CD4-positive, alpha-beta T cell treated with Interleukin-2 at 100 ng/mL for 4 hours (primary cell): ENCODE results near the gene NEB.

Experiments used
- DNase-seq: peaks from one replicate; pipeline ENCODE4 v3.0.0-alpha.2; 2020; ENCODE audit warnings: low spot score

Gene NEB, protein sequence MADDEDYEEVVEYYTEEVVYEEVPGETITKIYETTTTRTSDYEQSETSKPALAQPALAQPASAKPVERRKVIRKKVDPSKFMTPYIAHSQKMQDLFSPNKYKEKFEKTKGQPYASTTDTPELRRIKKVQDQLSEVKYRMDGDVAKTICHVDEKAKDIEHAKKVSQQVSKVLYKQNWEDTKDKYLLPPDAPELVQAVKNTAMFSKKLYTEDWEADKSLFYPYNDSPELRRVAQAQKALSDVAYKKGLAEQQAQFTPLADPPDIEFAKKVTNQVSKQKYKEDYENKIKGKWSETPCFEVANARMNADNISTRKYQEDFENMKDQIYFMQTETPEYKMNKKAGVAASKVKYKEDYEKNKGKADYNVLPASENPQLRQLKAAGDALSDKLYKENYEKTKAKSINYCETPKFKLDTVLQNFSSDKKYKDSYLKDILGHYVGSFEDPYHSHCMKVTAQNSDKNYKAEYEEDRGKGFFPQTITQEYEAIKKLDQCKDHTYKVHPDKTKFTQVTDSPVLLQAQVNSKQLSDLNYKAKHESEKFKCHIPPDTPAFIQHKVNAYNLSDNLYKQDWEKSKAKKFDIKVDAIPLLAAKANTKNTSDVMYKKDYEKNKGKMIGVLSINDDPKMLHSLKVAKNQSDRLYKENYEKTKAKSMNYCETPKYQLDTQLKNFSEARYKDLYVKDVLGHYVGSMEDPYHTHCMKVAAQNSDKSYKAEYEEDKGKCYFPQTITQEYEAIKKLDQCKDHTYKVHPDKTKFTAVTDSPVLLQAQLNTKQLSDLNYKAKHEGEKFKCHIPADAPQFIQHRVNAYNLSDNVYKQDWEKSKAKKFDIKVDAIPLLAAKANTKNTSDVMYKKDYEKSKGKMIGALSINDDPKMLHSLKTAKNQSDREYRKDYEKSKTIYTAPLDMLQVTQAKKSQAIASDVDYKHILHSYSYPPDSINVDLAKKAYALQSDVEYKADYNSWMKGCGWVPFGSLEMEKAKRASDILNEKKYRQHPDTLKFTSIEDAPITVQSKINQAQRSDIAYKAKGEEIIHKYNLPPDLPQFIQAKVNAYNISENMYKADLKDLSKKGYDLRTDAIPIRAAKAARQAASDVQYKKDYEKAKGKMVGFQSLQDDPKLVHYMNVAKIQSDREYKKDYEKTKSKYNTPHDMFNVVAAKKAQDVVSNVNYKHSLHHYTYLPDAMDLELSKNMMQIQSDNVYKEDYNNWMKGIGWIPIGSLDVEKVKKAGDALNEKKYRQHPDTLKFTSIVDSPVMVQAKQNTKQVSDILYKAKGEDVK (N-terminal part only)

DNA sequence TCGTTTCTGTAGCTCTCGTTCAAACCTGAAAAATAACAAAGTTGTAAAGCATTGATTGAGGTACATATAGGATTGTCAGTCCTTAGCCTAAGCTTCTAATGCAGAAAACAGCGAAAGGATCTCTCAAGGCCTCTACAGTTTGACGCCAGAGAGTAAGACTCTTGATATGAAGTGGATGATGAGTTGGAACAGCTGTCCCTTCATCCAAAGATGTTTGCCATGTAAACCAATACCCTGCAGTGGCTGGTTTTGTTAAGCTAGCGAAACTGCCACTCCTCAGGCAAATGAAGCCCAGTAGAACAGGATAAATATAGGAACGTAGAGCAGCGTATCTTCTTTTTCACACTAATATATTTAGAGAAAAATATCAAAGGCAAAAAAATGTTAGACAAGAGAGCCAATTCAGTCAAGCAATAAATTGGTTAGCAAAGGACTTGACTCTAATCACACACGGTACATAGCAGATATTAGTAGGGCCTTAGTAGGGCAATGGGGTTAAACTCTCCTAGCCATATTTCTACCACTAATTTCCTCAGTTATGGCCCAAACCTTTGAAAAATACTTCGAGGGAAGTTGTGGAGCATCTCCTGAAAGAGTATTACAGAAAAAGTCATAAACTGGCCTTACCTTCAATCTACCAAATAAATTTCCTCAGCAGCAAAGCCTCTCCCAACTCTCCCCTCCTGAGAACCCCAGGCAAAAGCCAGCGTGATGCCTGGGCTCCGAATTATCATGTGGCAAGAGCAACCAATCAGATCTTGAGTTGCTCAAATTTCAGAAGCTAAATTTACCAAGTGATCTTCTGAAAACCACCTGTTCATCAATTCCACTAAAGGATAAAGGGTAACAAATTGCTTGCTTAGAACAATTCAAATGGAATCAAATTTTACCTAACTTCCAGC is at the start of gene NEB:
Gene NEB, minus strand, starts transcription at position 706 of the 902 bp plus-strand sequence. CDS start 1,320 bp downstream, outside the sequence.
- no peak for DNase-seq

DNA sequence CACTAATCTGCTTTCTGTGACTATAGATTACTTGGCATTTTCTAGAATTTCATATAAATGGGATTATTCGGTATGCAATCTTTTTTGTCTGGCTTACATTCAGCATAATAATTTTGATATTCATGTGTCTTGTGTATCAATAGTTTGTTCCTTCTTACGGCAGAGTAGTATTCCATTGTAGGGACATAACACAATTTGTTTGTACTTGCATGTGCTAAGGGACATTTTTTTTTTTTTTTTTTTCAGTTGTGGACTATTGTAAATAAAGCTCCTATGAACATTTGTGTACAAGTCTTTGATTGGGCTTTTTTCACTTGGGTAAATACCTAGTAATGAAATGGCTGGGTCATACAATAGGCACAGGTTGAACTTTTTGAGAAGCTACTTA is 48.9 kb upstream of the NEB start:
- DNase-seq: no peak

DNA sequence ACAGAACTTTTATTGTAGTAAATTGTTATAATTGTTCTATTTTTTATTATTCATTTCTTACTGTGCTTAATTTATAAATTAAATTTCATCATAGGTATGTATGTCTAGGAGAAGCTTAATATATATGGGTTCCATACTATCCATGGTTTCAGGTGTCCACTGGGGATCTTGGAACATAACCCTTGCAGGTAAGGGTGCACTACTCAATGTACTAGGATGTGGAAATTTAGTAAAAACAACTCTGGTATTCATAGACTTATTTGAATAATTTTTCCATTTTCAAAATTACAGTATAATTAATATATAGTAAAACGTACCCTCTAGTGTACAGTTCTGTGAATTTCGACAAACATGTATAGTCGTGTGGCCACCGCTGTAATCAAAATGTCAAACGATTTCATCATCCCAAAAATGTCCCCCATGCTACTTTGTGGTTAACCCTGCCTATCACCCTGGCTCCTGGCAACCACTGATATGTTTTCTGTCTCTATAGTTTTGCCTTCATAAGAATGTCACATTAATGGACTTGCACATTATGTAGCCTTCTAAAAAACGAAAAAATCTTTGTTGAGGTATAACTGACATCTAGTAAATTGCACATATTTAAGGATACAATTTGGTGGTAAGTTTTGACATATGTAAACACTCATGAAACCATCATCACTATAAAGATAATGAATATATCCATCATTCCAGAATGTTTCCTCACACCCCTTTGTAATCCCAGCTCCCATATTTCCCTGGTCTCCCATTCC is 48.3 kb upstream of the NEB start:
- no peak for DNase-seq

DNA sequence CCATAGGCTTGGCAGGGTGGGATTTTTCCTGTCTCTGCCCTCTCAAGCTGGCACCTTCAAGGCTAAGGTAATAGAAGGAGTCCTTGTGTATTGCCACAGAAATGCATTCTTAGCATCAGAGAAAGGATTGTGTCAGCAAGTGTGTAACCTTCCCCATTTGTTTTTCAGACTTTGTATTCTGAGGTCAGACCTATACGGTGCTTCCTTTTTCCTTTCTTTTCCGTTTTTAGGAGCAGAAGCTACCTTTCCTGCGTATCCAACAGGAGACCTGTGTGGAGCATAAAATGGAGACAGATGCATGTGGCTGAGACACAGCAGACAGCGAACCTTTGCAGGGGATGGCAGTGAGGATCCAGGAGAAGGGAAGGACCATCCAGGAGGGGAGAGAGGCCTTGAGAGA is 47.4 kb upstream of the NEB start:
- DNase-seq: no peak

DNA sequence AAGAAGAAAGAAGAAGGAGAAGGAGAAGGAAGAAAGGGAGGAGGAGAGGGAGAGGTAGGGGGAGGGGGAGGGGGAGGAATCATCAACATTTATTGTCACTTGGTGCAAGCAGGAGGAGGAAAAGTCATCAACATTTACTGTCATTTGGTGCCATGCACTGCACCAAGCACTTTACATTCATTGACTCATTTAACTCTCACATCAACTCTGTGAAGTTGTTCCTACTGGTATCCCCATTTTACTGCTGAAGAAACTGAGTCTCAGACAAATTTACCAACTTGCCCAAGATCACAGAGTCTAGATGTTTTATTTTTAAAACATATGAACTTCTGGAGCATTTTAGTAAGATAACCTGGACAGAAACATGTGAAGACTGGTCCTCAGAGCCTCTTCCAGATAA is 46.7 kb upstream of the NEB start:
- no peak for DNase-seq

DNA sequence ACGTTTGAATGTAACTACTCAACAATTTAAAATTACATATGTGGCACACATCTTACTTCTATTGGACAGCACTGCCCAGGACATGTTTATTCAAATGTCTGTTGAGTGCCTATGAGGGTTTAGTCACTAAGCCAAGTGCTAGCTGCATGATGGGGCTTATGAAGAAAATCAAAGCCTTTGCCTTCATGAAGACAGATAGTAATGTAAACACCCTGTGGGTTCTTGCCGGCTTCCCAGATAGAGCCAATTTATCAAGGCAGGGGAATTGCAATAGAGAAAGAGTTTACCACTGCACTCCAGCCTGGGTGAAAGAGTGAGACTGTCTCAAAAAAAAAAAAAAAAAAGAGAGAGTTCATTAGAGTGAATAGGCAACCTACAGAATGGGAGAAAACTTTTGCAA is 43.7 kb upstream of the NEB start:
- DNase-seq: no peak

DNA sequence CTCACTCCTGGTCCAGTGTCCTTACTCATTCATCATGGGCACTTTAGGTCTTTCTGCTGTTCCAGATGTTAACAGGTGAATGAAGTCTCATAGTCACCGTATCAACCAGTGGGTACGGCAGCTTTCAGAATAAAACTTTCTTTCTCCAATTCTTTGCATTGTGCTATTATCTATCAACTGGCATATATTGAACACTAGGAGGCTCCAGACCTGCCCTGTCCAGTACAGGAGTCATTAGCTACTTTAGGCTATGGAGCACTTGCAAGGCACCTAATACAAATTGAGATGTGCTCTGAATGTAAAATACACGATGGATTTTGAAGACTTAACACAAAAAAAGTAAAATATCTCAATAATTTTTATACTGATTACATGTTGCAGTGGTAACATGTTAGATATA is 43.2 kb upstream of the NEB start:
- DNase-seq: no peak

DNA sequence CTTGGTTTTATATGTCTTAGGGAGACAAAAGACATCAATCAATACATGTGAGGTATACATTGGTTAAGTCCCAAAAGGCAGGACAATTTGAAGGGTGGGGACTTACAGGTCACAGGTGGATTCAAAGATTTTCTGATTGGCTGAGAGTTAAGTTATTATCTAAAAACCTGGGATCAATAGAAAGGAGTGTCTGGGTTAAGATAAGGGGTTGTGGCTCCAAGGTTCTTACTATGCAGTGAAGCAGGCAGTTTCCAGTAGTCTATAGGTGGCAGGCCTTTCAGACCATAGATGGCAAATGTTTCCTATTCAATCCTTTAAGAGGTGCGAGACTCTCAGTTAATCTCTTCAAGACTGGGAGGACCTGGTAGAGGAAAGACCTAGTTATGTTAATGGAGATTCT is 42.1 kb upstream of the NEB start:
- DNase-seq: no peak

DNA sequence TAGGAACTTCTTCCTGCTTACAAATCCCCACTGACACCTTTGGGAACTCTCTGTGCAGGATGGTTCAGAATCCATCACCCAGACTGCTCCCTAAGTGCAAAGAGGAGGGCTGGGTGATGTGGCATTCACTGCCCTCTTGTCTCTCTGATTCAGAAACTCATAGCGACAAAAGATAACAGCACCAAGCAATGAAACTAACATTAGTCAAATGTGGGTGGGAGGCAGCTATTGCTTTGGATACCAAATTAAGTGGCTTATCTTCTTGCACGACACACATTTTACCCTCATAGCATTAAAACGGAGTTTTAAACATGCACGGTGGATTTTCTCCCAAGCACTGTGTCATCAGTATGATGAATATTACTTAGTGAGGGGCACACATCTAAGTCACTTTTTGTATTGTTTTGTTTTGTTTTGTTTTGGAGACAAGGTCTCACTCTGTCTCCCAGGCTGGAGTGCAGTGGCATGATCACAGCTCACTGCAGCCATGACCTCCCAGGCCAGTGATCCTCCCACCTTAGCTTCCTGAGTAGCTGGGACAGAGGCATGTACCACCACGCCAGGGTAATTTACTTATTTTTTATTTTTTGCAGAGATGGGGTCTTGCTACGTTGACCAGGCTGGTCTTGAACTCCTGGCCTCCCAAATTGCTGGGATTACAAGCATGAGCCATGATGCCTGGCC is 40.9 kb upstream of the NEB start:
- no peak for DNase-seq

DNA sequence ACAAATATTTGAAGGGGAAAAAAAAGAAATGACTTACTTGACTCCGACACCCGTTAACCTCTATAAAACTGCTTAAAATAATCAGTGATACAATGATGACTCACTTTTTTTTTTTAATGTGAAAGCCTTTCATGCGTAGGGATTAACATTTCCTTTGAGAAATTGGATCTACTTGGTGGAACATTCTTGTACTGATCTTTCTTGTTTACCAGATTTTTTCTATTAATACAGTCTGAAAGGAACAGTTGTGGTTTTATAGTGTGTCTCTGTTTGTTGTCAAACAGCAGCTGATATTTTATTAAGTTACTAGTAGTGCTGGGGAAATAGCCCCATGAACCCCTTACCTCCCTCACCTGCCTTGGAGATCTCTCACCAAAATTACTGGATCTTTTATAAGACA is 40.2 kb upstream of the NEB start:
- no peak for DNase-seq

DNA sequence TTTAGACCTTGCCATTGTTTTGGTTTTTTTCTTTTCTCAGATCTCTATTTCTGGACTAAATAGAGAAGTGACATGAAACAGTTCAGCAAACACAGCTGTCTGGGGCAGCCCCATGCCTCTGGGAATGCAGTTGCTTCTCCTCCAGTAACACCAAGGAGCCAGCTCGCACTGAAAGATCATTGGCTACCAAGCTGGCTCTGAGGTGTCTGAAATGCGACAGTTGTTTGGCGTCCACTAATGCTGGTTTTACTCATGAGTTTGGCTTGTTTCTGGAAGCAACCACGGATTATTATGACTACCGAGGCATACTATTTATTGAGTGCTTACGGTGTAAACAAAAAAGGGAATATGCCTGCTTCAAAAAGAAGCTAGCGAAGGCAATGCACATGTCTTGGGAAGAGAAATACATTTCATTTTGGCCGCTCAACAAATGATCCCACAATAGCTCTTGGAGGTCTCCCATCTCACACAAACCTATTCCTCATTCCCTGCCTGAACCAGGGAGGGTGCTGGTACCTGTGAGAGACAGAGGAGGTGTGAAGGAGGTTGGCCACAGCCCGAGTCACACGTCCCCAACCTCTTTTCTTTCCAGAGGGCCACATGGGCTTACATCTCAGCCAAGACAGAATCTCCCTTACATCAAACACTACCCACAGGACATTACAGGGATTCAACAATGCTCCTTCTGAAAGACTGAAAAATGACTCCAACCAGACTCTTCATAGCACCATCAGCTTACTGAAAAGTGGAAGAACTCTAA is 37.5 kb upstream of the NEB start:
- DNase-seq: no peak

DNA sequence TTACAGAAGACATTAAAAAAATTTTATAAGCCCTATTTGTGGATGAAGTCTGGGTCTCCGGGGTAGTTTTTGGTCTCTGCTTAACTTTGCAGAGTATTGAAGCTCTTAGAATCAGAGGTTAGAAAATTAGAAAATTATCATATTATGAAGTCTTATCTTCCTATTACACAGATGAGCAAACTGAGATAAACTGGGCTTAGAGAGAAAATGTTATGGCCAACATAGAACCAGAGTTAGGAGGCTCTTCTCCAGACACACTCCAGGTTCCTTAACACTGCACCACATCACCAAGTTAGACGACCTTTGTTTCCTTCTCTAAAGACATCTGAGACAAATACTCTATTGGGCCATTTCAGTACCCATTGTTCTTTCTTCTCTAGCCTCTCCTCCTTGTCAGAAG is 36.7 kb upstream of the NEB start:
- no peak for DNase-seq

DNA sequence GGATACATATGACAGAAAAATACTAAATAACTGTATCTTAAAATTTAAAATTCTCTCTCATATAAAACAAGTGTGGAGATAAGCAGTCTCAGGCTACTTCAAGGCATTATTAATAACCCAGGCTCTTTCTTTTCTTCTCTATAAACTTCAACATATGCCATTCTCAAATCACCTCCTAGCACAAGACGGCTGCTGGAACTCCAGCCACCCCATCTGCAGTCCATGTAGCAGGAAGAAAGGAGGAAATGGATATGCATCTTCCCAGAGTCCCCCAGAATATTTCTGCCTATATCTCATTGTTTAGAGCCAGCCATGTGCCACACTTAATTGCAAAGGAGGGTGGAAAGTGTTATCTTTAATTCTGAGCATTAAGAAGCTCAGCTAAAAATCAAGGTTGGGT is 35.3 kb upstream of the NEB start:
- DNase-seq: no peak

DNA sequence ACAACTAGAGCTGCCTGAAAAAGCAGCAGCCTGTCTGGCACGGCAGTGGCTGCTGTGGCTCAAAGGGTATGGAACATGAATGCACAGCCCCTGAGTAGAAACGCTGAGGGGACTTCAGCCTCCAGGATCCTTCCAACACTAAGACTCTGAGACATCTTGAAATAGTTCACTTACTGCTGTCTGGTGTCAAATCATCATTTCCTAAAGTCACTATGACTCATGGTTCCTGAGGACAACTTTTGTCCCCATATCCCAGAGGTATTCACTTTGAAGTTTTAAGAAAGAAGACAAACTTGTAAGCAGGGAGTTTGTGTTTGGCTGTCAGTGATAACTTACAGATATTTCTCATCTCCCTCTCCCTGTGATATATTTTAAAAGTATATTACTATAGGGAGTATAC is 33.3 kb upstream of the NEB start:
- no peak for DNase-seq

DNA sequence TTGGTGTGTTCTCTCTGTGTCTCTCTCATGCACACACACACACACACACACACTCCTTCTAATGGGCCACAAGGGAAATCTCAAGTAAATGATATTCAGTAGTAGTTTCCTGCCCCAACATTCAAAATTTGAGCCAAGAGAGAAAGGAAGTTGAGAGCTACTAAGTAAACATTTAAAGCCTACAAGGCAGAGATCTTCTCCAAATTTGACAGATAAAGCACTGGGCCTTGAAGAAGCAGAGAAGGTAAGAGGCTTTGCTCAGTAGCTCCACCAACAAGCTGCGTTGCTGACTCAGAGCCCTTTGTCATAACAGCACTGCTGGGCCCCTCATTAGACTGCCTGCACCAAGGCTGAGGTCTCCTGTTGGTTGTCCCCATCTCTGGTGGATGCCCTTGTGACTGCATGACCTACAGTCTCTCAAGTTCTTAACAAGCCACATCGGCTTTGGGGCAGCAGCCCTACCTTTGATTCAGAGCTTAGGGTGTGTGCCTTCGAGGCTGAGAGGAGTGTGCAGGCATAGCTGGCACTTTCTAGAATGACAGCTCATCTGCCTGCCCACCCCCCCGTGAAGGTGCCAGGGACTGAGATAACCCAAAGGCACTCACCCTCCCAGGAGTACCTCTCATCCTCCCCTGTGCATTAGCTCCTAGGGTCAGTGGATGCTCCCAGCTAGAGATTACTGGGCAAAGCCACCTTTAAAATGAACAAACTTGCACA is 32.3 kb upstream of the NEB start:
- peak; percentile 2 for DNase-seq

DNA sequence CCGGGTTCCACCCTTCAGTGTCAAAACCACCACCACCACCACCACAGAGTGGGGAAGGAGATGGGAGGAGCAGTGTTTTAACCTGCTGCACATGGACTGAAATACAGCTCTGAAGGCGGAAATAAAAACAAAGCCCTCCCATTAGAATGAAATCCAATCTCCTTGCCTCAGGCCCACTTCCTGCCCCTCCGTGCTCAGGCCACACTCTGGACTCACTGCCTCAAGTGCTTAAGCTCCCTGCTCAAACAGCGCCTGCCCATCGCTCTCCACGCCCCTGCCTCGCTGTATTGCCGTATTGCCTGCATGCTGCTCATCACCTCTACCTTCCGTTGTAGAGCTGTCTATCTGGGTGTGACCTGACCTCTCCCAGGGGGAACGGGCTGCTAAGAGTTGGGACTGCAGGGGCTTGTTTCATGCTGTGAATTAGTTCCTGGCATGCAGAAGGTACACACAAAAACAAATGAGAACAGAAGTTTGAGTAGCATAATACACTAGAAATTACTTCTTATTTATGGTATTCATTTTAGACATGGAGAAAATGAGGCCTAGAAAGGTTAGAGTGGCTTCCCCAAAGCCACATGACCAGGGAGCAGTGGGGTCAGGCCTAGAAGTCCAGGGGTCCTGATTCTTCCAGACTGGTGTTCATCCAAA is 31.6 kb upstream of the NEB start:
- DNase-seq: no peak

DNA sequence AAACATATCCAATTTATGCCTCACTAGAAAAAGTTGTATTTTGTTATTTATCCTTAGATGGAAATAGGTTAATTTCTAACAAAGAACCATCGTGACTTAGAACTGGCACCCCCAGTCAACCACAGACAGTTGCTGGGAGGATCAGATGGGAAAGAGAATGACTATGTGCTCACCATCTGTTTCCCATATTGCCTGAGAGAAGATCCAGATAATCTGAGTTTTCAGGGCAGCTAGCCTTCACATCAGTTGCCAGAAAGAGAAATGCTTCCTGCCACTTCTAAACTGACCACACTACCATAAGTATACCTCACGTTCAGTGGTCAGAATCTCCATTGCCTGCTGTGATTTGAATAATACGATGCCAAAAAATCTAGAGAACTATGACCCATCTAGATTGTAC is 28.4 kb upstream of the NEB start:
- DNase-seq: no peak

DNA sequence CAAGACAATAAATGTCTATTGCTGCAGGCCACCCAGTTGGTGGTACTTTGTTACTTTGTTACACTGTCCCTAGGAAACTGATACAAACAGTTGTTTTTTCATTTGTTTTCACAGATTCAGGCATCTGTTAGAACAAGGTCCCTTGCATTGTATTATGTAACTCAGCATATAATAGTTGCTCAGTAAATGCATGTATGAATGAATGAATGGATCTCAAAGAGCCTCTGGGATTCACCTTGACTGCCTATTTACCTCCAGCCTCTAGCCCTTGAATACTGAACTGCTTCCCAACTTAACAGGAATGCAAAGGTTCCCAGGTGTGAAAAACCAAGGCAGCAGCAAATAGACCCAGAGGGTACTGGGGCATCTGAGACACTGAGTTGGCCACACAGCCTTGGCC is 27.4 kb upstream of the NEB start:
- DNase-seq: no peak
